Measurements from ENCODE around the gene DNAJC17. TPM values are rescaled to one million over a fixed set of nuclear protein-coding genes. Genes with fewer than 3 reads are reported as not detected.

Gene DNAJC17
- total and polyA plus RNA-seq, 2 donors (not counting 1 experiment from before 2014, with no cell fraction given) = 30.5 to 46.1 TPM

- intact Hi-C loops (cut with micrococcal nuclease) = no loop called here
- Mint-ChIP-seq H3K4me3 (no peak overlapping the region), H3K9me3 (ENCODE audit: insufficient read depth) (no peaks in the 10 kb centered on the region), H3K27me3 (no peaks in the 10 kb centered on the region), H3K27ac (no peak overlapping the region), H3K4me1 (no peaks in the 10 kb centered on the region)
- no peaks in the 10 kb centered on the region for H3K4me1 ChIP-seq (ENCODE audit: control insufficient read depth in 2 of 2, insufficient read depth in 2 of 2, low read length in 2 of 2)
- no peaks in the 10 kb centered on the region for H3K27me3 ChIP-seq (replicated peaks in 1 of 4; ENCODE audit: control extremely low read depth in 1 of 4, control insufficient read depth in 3 of 4, insufficient read depth in 4 of 4, low read length in 3 of 4)
- H3K4me2 ChIP-seq (replicated peaks; ENCODE audit: low read depth, low read length, poor library complexity, severe bottlenecking) = no peak overlapping the region
- no peaks in the 10 kb centered on the region for H4K20me1 ChIP-seq (ENCODE audit: control insufficient read depth, insufficient read depth, low read length, poor library complexity, severe bottlenecking)
- H3K9ac ChIP-seq (ENCODE audit: low read length) = no peak overlapping the region
- H3K36me3 ChIP-seq (replicated peaks in 1 of 2; ENCODE audit: control extremely low read depth in 1 of 2, control insufficient read depth in 1 of 2, extremely low read depth in 1 of 2, insufficient read depth in 2 of 2, low read length in 1 of 2) = no peaks in the 10 kb centered on the region
- ChIA-PET POLR2A (no interaction called here), CTCF (interaction anchor here (0.7 kb wide), 2 partner anchors 118 to 170 kb away, joined by 3 read pairs; no protein-coding TSS in a partner anchor)
- H3K79me2 ChIP-seq (ENCODE audit: control insufficient read depth, insufficient read depth, low read length) = no peaks in the 10 kb centered on the region
- ATAC-seq (ENCODE audit: low read depth) = no peak
- no peak for TF ChIP-seq EZH2 (IDR thresholded peaks at IDR 0.05; ENCODE audit: borderline replicate concordance, insufficient read depth, low read depth, low read length, poor library complexity, severe bottlenecking)
- TF ChIP-seq CTCF (IDR thresholded peaks at IDR 0.05) = no peak
- H3K27ac ChIP-seq (ENCODE audit: low read length in 2 of 2) = no peak overlapping the region
- DNase-seq = no peak
- WGBS (ENCODE audit: insufficient coverage) = 100% methylated on average over 1 of the region's 4 CpGs
- H3K9me3 ChIP-seq (ENCODE audit: control extremely low read depth in 1 of 3, control insufficient read depth in 2 of 3, insufficient read depth in 1 of 3, low read length in 2 of 3) = no peaks in the 10 kb centered on the region
- H2AFZ ChIP-seq (ENCODE audit: insufficient read depth, low read depth, low read length, poor library complexity, severe bottlenecking) = no peak overlapping the region
- no peak overlapping the region for H3K4me3 ChIP-seq (ENCODE audit: control extremely low read depth in 1 of 5, extremely low read depth in 1 of 5, insufficient read depth in 1 of 5, low read depth in 2 of 5, low read length in 4 of 5)
Measured at GRCh38 chr15:40722354-40722753, 84.9 kb downstream of the DNAJC17 start.

GRCh38 chr15:40721701-40722100, 85.6 kb downstream of the DNAJC17 start:
- H3K9me3 ChIP-seq (ENCODE audit: control extremely low read depth in 1 of 3, control insufficient read depth in 2 of 3, insufficient read depth in 1 of 3, low read length in 2 of 3) = no peaks in the 10 kb centered on the region
- no peak overlapping the region for H2AFZ ChIP-seq (ENCODE audit: insufficient read depth, low read depth, low read length, poor library complexity, severe bottlenecking)
- no peak overlapping the region for H3K9ac ChIP-seq (ENCODE audit: low read length)
- no peak overlapping the region for H3K27ac Mint-ChIP-seq
- no peaks in the 10 kb centered on the region for H3K79me2 ChIP-seq (ENCODE audit: control insufficient read depth, insufficient read depth, low read length)
- H3K4me3 ChIP-seq (ENCODE audit: control extremely low read depth in 1 of 5, extremely low read depth in 1 of 5, insufficient read depth in 1 of 5, low read depth in 2 of 5, low read length in 4 of 5) = no peak overlapping the region
- DNase-seq = no peak
- H3K27me3 Mint-ChIP-seq = no peaks in the 10 kb centered on the region
- H3K36me3 ChIP-seq (replicated peaks in 1 of 2; ENCODE audit: control extremely low read depth in 1 of 2, control insufficient read depth in 1 of 2, extremely low read depth in 1 of 2, insufficient read depth in 2 of 2, low read length in 1 of 2) = no peaks in the 10 kb centered on the region
- no CpG with 5 or more reads among the region's 1 CpG for WGBS (ENCODE audit: insufficient coverage)
- no peak overlapping the region for H3K4me2 ChIP-seq (replicated peaks; ENCODE audit: low read depth, low read length, poor library complexity, severe bottlenecking)
- ATAC-seq (ENCODE audit: low read depth) = no peak
- no peak for TF ChIP-seq CTCF (IDR thresholded peaks at IDR 0.05)
- TF ChIP-seq EZH2 (IDR thresholded peaks at IDR 0.05; ENCODE audit: borderline replicate concordance, insufficient read depth, low read depth, low read length, poor library complexity, severe bottlenecking) = no peak
- no peaks in the 10 kb centered on the region for H4K20me1 ChIP-seq (ENCODE audit: control insufficient read depth, insufficient read depth, low read length, poor library complexity, severe bottlenecking)
- no peak overlapping the region for H3K27ac ChIP-seq (ENCODE audit: low read length in 2 of 2)
- POLR2A ChIA-PET = no interaction called here
- CTCF ChIA-PET = no interaction called here
- no peaks in the 10 kb centered on the region for H3K9me3 Mint-ChIP-seq (ENCODE audit: insufficient read depth)
- intact Hi-C loops (cut with micrococcal nuclease) = no loop called here
- H3K4me3 Mint-ChIP-seq = no peak overlapping the region
- no peaks in the 10 kb centered on the region for H3K4me1 Mint-ChIP-seq
- H3K4me1 ChIP-seq (ENCODE audit: control insufficient read depth in 2 of 2, insufficient read depth in 2 of 2, low read length in 2 of 2) = no peaks in the 10 kb centered on the region
- H3K27me3 ChIP-seq (replicated peaks in 1 of 4; ENCODE audit: control extremely low read depth in 1 of 4, control insufficient read depth in 3 of 4, insufficient read depth in 4 of 4, low read length in 3 of 4) = no peaks in the 10 kb centered on the region
